GM12865 (cell line): Measurements from ENCODE around the gene TAGLN3.

Experiments used
- DNase-seq: peaks from one replicate; pipeline ENCODE4 v3.0.0; 2010; ENCODE audit warnings: low read depth
- H3K4me3 ChIP-seq: 2 replicates; pipeline ENCODE4 v1.5.1; 2011; ENCODE audit warnings: mild to moderate bottlenecking, low read depth, low read length, control low read depth
- CTCF ChIP-seq: IDR thresholded peaks from 2 replicates; pipeline ENCODE4 v1.5.1; 2011; ENCODE audit warnings: low read length, control low read depth, low read depth, inconsistent platforms; ENCODE audit not compliant: insufficient read depth; ENCODE audit errors: missing control alignments

The TAGLN3 gene

GRCh38 chr3:111998636-111999483, at the start of gene TAGLN3:
Gene TAGLN3 (plus strand): TSS chr3:111998922. CDS start chr3:111999423, 501 bp downstream.
- no peak for TF ChIP-seq CTCF
- DNase-seq: peak; percentile 10
- peak within 1 kb of the TSS; percentile 47 for H3K4me3 ChIP-seq

GRCh38 chr3:111949712-111950111, 49.0 kb upstream of the TAGLN3 start:
- TF ChIP-seq CTCF: no peak
- DNase-seq: no peak
- H3K4me3 ChIP-seq: no peak overlapping the region

- DNase-seq: no peak
- no peak for TF ChIP-seq CTCF
- H3K4me3 ChIP-seq: no peak overlapping the region
These were observed 47.7 kb upstream of the TAGLN3 start for GRCh38 chr3:111951032-111951431.

GRCh38 chr3:111952086-111952485, 46.6 kb upstream of the TAGLN3 start:
- no peak for DNase-seq
- TF ChIP-seq CTCF: no peak
- H3K4me3 ChIP-seq: no peak overlapping the region

- TF ChIP-seq CTCF: no peak
- H3K4me3 ChIP-seq: no peak overlapping the region
- DNase-seq: no peak
These were observed 45.8 kb upstream of the TAGLN3 start for GRCh38 chr3:111952866-111953450.

- no peak for TF ChIP-seq CTCF
- no peak for DNase-seq
- no peak overlapping the region for H3K4me3 ChIP-seq
These were observed 44.3 kb upstream of the TAGLN3 start for GRCh38 chr3:111954228-111954990.
